H1 (cell line): Measurements from ENCODE around the gene PDZD4. TPM values are rescaled to one million over a fixed set of nuclear protein-coding genes. Genes with fewer than 3 reads are reported as not detected.
A peak's percentile ranks its signal among the peaks of the same experiment; 100 is the strongest.

Experiments
- CTCF ChIA-PET: fragments of 300-600 bp; sonication (Branson Sonifier 250); formaldehyde crosslinking; loops from one replicate; lab custom pipeline; 2021; ENCODE audit not compliant: partially characterized antibody; lab: Charles Lee
- POLR2A ChIA-PET: fragments of 300-600 bp; sonication (Branson Sonifier 250); formaldehyde crosslinking; loops from one replicate; lab custom pipeline; 2021; ENCODE audit warnings: inconsistent platforms; ENCODE audit not compliant: partially characterized antibody; lab: Charles Lee
- DNase-seq, 2 experiments: peaks; one replicate each; pipeline versions ENCODE4 v3.0.0 to v3.0.0-alpha.2; 2010 to 2022; ENCODE audit warnings: low spot score in 2 of 2, low read depth in 1 of 2, mixed read lengths in 1 of 2
- FAIRE-seq: peaks from 2 replicates; lab custom pipeline; 2011; peaks lifted over from hg19 to GRCh38; lab: Jason Lieb, UNC
- H2AFZ ChIP-seq: 2 replicates; pipeline ENCODE4 v1.8.1; 2012; ENCODE audit warnings: low read length, inconsistent platforms
- H2AK5ac ChIP-seq: 2 replicates; pipeline ENCODE4 v1.6.1; 2013; ENCODE audit warnings: low read depth, low read length
- H2BK120ac ChIP-seq: replicated peaks from 2 replicates; pipeline ENCODE3; 2013; ENCODE audit warnings: low read depth, low read length, inconsistent platforms
- H2BK12ac ChIP-seq: 2 replicates; pipeline ENCODE4 v1.6.1; 2013; ENCODE audit warnings: low read depth, low read length
- H2BK15ac ChIP-seq: 2 replicates; pipeline ENCODE4 v1.6.1; 2013; ENCODE audit warnings: low read length
- H2BK20ac ChIP-seq: 2 replicates; pipeline ENCODE4 v1.6.1; 2013; ENCODE audit warnings: low read length
- H2BK5ac ChIP-seq: 2 replicates; pipeline ENCODE4 v1.6.1; 2013; ENCODE audit warnings: low read depth, low read length
- H3K14ac ChIP-seq: 2 replicates; pipeline ENCODE4 v1.6.1; 2013; ENCODE audit warnings: inconsistent platforms; ENCODE audit not compliant: insufficient read length
- H3K18ac ChIP-seq: 2 replicates; pipeline ENCODE4 v1.6.1; 2013; ENCODE audit warnings: low read length; ENCODE audit errors: extremely low read depth
- H3K23ac ChIP-seq: 2 replicates; pipeline ENCODE4 v1.6.1; 2013; ENCODE audit warnings: inconsistent platforms; ENCODE audit not compliant: insufficient read length
- H3K23me2 ChIP-seq: 2 replicates; pipeline ENCODE4 v1.6.1; 2013; ENCODE audit warnings: low read depth, low read length
- H3K27ac ChIP-seq: 2 replicates; pipeline ENCODE4 v1.6.1; 2011; ENCODE audit warnings: low read depth, low read length, inconsistent platforms
- H3K27me3 ChIP-seq, 4 experiments: replicated peaks in 1 of 4; 1 replicate in 1 of 4; 2 replicates in 3 of 4; pipeline versions ENCODE4 v1.6.1 to v1.8.1; 2011 to 2013; ENCODE audit warnings: low read length in 3 of 4, mild to moderate bottlenecking in 3 of 4, inconsistent platforms in 2 of 4, mixed read lengths in 2 of 4, moderate library complexity in 1 of 4; ENCODE audit not compliant: control insufficient read depth in 3 of 4, insufficient read depth in 3 of 4; ENCODE audit errors: extremely low read depth in 1 of 4
- H3K36me3 ChIP-seq, 4 experiments: 2 replicates each; pipeline versions ENCODE4 v1.6.1 to v1.8.1; 2011 to 2013; ENCODE audit warnings: mild to moderate bottlenecking in 4 of 4, low read length in 3 of 4, moderate library complexity in 2 of 4, control low read depth in 1 of 4, inconsistent platforms in 1 of 4; ENCODE audit not compliant: insufficient read depth in 4 of 4, control insufficient read depth in 2 of 4
- H3K4ac ChIP-seq: replicated peaks from 2 replicates; pipeline ENCODE3; 2013; ENCODE audit warnings: low read length, low read depth, mixed read lengths, inconsistent platforms; ENCODE audit not compliant: insufficient read length
- H3K4me1 ChIP-seq, 4 experiments: replicated peaks in 1 of 4; 1 replicate in 1 of 4; 2 replicates in 3 of 4; pipeline versions ENCODE4 v1.6.1 to v1.8.1; 2011 to 2013; ENCODE audit warnings: low read length in 3 of 4, inconsistent platforms in 2 of 4, mixed read lengths in 1 of 4; ENCODE audit not compliant: insufficient read depth in 4 of 4, control insufficient read depth in 3 of 4
- H3K4me2 ChIP-seq, 2 experiments: 2 replicates each; pipeline versions ENCODE4 v1.6.1 to v1.8.1; 2011 to 2013; ENCODE audit warnings: low read depth in 2 of 2, low read length in 2 of 2, control low read depth in 1 of 2, inconsistent platforms in 1 of 2, mild to moderate bottlenecking in 1 of 2; ENCODE audit not compliant: insufficient read depth in 1 of 2
- H3K4me3 ChIP-seq, 4 experiments: fragments of 200-600, 300-600 bp in 1 of 4; sonication (generic), shearing (Covaris generic), sonication (Bioruptor Twin) in 1 of 4; 2 replicates each; pipeline versions ENCODE4 v1.5.1 to v1.8.1; 2011 to 2016; ENCODE audit warnings: low read length in 4 of 4, low read depth in 3 of 4, control low read depth in 2 of 4, inconsistent platforms in 2 of 4, mild to moderate bottlenecking in 2 of 4, mixed read lengths in 1 of 4, moderate library complexity in 1 of 4; ENCODE audit not compliant: insufficient read depth in 2 of 4; ENCODE audit errors: extremely low read depth in 1 of 4
- H3K56ac ChIP-seq: replicated peaks from 2 replicates; pipeline ENCODE3; 2013; ENCODE audit warnings: low read depth, mild to moderate bottlenecking, mixed read lengths, low read length, inconsistent platforms; ENCODE audit not compliant: insufficient read length
- H3K79me1 ChIP-seq: 2 replicates; pipeline ENCODE4 v1.6.1; 2013; ENCODE audit warnings: low read depth, low read length, control low read depth
- H3K79me2 ChIP-seq, 2 experiments: 2 replicates each; pipeline versions ENCODE4 v1.6.1 to v1.8.1; 2012 to 2013; ENCODE audit warnings: low read length in 2 of 2, mild to moderate bottlenecking in 2 of 2, inconsistent platforms in 1 of 2; ENCODE audit not compliant: insufficient read depth in 2 of 2, control insufficient read depth in 1 of 2
- H3K9ac ChIP-seq, 4 experiments: replicated peaks in 1 of 4; 1 replicate in 1 of 4; 2 replicates in 3 of 4; pipeline versions ENCODE4 v1.6.1 to v1.8.1; 2011 to 2013; ENCODE audit warnings: low read depth in 3 of 4, low read length in 3 of 4, control low read depth in 2 of 4, mild to moderate bottlenecking in 2 of 4, moderate library complexity in 2 of 4, inconsistent platforms in 1 of 4; ENCODE audit errors: extremely low read depth in 1 of 4
- H3K9me3 ChIP-seq, 2 experiments: 2 replicates each; pipeline versions ENCODE4 v1.6.1 to v1.8.1; 2012 to 2013; ENCODE audit warnings: mild to moderate bottlenecking in 2 of 2, moderate library complexity in 2 of 2, control low read depth in 1 of 2, inconsistent platforms in 1 of 2, low read depth in 1 of 2, low read length in 1 of 2, mixed read lengths in 1 of 2; ENCODE audit not compliant: insufficient read depth in 2 of 2
- H4K20me1 ChIP-seq, 2 experiments: replicated peaks in 1 of 2; 2 replicates each; pipeline versions ENCODE3 to v1.8.1; 2011 to 2013; ENCODE audit warnings: inconsistent platforms in 2 of 2, low read length in 2 of 2, mild to moderate bottlenecking in 1 of 2; ENCODE audit not compliant: insufficient read depth in 2 of 2, control insufficient read depth in 1 of 2
- H4K5ac ChIP-seq: 2 replicates; pipeline ENCODE4 v1.6.1; 2013; ENCODE audit warnings: low read length, low read depth, mixed read lengths, inconsistent platforms; ENCODE audit not compliant: insufficient read length
- H4K8ac ChIP-seq: 2 replicates; pipeline ENCODE4 v1.8.0; 2013; ENCODE audit warnings: mild to moderate bottlenecking, moderate library complexity, low read length, inconsistent platforms; ENCODE audit not compliant: insufficient read depth; ENCODE audit errors: extremely low read depth
- H4K91ac ChIP-seq: replicated peaks from 2 replicates; pipeline ENCODE3; 2013; ENCODE audit warnings: low read length, mixed read lengths, inconsistent platforms; ENCODE audit not compliant: insufficient read length
- CEBPB ChIP-seq: IDR thresholded peaks from 2 replicates; pipeline ENCODE4 v1.6.1; 2012; ENCODE audit warnings: low read depth, low read length
- GABPA ChIP-seq: IDR thresholded peaks from 2 replicates; pipeline ENCODE4 v1.6.1; 2011; ENCODE audit warnings: mild to moderate bottlenecking, low read length, moderate library complexity, borderline replicate concordance; ENCODE audit not compliant: insufficient read depth
- HDAC2 ChIP-seq, 2 experiments: fragments of 300-600 bp in 1 of 2; sonication (generic) in 1 of 2; IDR thresholded peaks; 2 replicates each; pipeline ENCODE4 v1.6.1; 2011 to 2012; ENCODE audit warnings: low read depth in 2 of 2, low read length in 2 of 2, mild to moderate bottlenecking in 2 of 2, moderate library complexity in 2 of 2, borderline replicate concordance in 1 of 2, inconsistent platforms in 1 of 2
- RAD21 ChIP-seq, 2 experiments: IDR thresholded peaks in 1 of 2; conservative IDR thresholded peaks in 1 of 2; 2 replicates each; pipeline ENCODE4 v1.6.1; 2011; ENCODE audit warnings: low read depth in 2 of 2, low read length in 2 of 2, improper control_type of control experiment in 1 of 2, inconsistent platforms in 1 of 2, mild to moderate bottlenecking in 1 of 2, moderate library complexity in 1 of 2
- SIRT6 ChIP-seq: IDR thresholded peaks from one replicate; pipeline ENCODE4 v1.7.1; 2012; ENCODE audit warnings: low read length, inconsistent platforms
- TBP ChIP-seq: IDR thresholded peaks from 2 replicates; pipeline ENCODE4 v1.6.1; 2011; ENCODE audit warnings: low read depth, low read length, improper control_type of control experiment
- WGBS, 2 experiments: shearing (Covaris generic) in 1 of 2; methylation state at CpG; one replicate each; pipeline versions ENCODE4 v1.1.6 to v1.1.7; 2013 to 2015; ENCODE audit warnings: low lambda C conversion rate in 2 of 2, mixed read lengths in 2 of 2, inconsistent platforms in 1 of 2, low coverage in 1 of 2, missing lambda C conversion rate in 1 of 2; ENCODE audit not compliant: insufficient replicate concordance in 2 of 2, insufficient coverage in 1 of 2, insufficient read length in 1 of 2; ENCODE audit errors: extremely low coverage in 1 of 2, missing lambda C conversion rate in 1 of 2; 5-methylcytosine and 5-hydroxymethylcytosine counted together
- polyA plus RNA-seq, 7 experiments: library from polyadenylated mRNA; depleted of rRNA in 3 of 7; stranded (reverse) in 5 of 7; unstranded in 2 of 7; fragments of >200 nt in 5 of 7; fragments of 200-250 nt in 2 of 7; gene quantifications; 1 replicate in 5 of 7; 2 replicates in 1 of 7; 4 replicates in 1 of 7; pipeline versions ENCODE4 v1.2.1 to v1.2.3, GENCODE V29; 2011 to 2013; ENCODE audit warnings: missing spikeins in 2 of 7, mixed read lengths in 2 of 7
- total RNA-seq: library from RNA; stranded (reverse); fragmentation: NEBNext Ultra II Directional; extraction: Animal tissue kit (Norgen Biotek cat#: 25700); gene quantifications from 2 replicates; pipeline ENCODE4 v1.2.1, GENCODE V29; 2021
- TF ChIP-seq, protein P1 (sequence below): IDR thresholded peaks from 2 replicates; pipeline ENCODE4 v1.6.1; 2012; ENCODE audit warnings: low read length, inconsistent platforms
- TF ChIP-seq, protein P2 (sequence below): IDR thresholded peaks from 2 replicates; pipeline ENCODE4 v1.6.1; 2011; ENCODE audit warnings: low read depth, mild to moderate bottlenecking, low read length; ENCODE audit not compliant: insufficient read depth

Gene PDZD4
- total and polyA plus RNA-seq, 2 of the 8 experiments (the other 6 are each of a cell fraction or from before 2014, with no cell fraction given) = 45.8 to 169 TPM

DNA sequence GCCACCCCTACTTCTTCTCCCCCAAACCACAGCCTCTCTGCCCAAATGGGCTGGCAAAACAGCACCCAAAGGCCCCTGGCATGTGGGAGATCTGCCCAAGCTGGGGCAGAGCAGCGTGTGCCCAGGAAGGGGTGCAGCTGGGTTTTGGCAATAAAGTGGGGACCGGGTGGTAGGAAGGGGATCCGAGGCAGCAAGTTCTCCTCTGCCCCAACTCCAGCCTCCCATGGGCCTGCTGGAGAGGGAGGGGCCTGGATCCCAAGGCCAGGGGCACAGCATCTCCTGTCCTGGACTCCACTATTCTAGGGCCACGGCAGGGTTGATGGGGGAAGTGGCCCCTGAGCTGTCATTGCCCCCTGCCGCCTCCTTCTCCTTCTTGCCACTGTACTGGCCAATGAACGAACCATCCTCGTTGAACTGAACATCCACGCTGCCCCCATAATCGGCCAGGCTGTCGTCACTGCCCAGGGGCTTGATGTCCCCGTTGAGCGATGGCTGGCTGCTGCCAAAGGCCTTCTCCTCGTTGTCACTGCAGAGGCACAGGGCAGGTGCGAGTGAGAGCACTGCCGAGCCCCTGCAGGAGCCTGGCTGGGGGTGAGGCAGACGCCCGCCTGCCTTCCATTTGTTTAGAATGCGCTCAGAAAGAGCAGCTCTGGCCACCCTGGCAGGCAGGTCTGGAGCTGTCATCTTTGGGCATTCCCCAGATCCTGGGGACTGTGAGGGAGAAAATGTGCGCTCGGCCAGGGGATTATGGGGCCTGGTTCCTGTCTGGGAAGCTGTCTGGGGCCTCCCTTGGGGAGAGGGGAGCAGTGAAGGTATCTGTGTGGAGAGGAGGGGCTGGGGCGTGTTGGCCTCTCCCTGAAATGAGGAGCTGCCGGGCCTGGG, 32.3 kb upstream of the PDZD4 start:
- no peak overlapping the region for H2BK5ac ChIP-seq
- ChIA-PET CTCF (interaction anchor here (0.6 to 1.7 kb wide), 3 partner anchors 9 to 103 kb away, joined by 3 to 4 read pairs (median 3); no protein-coding TSS in a partner anchor), POLR2A (interaction anchor here (0.8 to 1.5 kb wide), 6 partner anchors 11 to 68 kb away, joined by 3 to 4 read pairs (median 3); partner anchors contain the start of genes IDH3G, L1CAM and SSR4)
- H4K5ac ChIP-seq = no peak overlapping the region
- no peak overlapping the region for H3K4me3 ChIP-seq
- H3K9ac ChIP-seq = no peak overlapping the region
- no peak overlapping the region for H2BK12ac ChIP-seq
- H4K8ac ChIP-seq = no peak overlapping the region
- no peaks in the 10 kb centered on the region for H3K79me2 ChIP-seq
- peaks cover 0 to 9% (median under 1%) of the 10 kb centered on the region in 4 experiments; a peak in 1 of 8 replicates for H3K36me3 ChIP-seq
- no peak overlapping the region for H3K14ac ChIP-seq
- peaks cover 0 to 16% (median 0%) of the 10 kb centered on the region in 4 experiments; a peak in 3 of 7 replicates for H3K4me1 ChIP-seq
- H3K79me1 ChIP-seq = no peaks in the 10 kb centered on the region
- no peak overlapping the region; the same call in 1 of the 2 replicates for H3K18ac ChIP-seq
- no peak overlapping the region for H2AK5ac ChIP-seq
- no peak overlapping the region for H2BK120ac ChIP-seq
- no peaks in the 10 kb centered on the region for H3K23me2 ChIP-seq
- no peak for DNase-seq
- H3K9me3 ChIP-seq = no peaks in the 10 kb centered on the region
- FAIRE-seq = no peak
- H3K23ac ChIP-seq = no peak overlapping the region
- no peak overlapping the region for H4K91ac ChIP-seq
- H3K27ac ChIP-seq = no peak overlapping the region
- peak overlapping the region in 1 of 2 experiments; percentile 14; a peak in 1 of 4 replicates for H3K4me2 ChIP-seq
- WGBS, 2 experiments = 86% methylated on average over 12 of the region's 22 CpGs; no CpG with 5 or more reads in 1 of the 2 experiments
- no peak overlapping the region for H2BK20ac ChIP-seq
- no peaks in the 10 kb centered on the region for H4K20me1 ChIP-seq
- no peak overlapping the region for H2AFZ ChIP-seq
- H2BK15ac ChIP-seq = no peak overlapping the region
- H3K4ac ChIP-seq = no peak overlapping the region
- no peaks in the 10 kb centered on the region; a peak in 1 of 7 replicates for H3K27me3 ChIP-seq
- no peak overlapping the region for H3K56ac ChIP-seq
- no peak for TF ChIP-seq RAD21 (IDR thresholded peaks at IDR 0.05 in 1 of 2, conservative IDR thresholded peaks at IDR 0.05 in 1 of 2; ENCODE audit: low read depth in 2 of 2, low read length in 2 of 2)
- TF ChIP-seq, protein P1, sequence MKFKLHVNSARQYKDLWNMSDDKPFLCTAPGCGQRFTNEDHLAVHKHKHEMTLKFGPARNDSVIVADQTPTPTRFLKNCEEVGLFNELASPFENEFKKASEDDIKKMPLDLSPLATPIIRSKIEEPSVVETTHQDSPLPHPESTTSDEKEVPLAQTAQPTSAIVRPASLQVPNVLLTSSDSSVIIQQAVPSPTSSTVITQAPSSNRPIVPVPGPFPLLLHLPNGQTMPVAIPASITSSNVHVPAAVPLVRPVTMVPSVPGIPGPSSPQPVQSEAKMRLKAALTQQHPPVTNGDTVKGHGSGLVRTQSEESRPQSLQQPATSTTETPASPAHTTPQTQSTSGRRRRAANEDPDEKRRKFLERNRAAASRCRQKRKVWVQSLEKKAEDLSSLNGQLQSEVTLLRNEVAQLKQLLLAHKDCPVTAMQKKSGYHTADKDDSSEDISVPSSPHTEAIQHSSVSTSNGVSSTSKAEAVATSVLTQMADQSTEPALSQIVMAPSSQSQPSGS = no peak
- no peak for TF ChIP-seq HDAC2 (IDR thresholded peaks at IDR 0.05; ENCODE audit: borderline replicate concordance in 1 of 2, low read depth in 2 of 2, low read length in 2 of 2)
- no peak for TF ChIP-seq CEBPB
- TF ChIP-seq, protein P2, sequence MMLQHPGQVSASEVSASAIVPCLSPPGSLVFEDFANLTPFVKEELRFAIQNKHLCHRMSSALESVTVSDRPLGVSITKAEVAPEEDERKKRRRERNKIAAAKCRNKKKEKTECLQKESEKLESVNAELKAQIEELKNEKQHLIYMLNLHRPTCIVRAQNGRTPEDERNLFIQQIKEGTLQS = no peak
- no peak for TF ChIP-seq GABPA
- TF ChIP-seq TBP = no peak
- no peak for TF ChIP-seq SIRT6
